Fibroblast of skin of left biceps (primary cell): ENCODE measurements around the gene DGKB.
"Not testable (repeated sequence)": the region's sequence is repeated elsewhere in the genome, so short reads cannot be mapped to it uniquely, and the experiment has no call there.

Experiments used
- DNase-seq, 2 experiments: peaks; one replicate each; pipeline ENCODE4 v3.0.0-alpha.2; 2013; ENCODE audit warnings: low read depth in 2 of 2

Gene DGKB

DNA sequence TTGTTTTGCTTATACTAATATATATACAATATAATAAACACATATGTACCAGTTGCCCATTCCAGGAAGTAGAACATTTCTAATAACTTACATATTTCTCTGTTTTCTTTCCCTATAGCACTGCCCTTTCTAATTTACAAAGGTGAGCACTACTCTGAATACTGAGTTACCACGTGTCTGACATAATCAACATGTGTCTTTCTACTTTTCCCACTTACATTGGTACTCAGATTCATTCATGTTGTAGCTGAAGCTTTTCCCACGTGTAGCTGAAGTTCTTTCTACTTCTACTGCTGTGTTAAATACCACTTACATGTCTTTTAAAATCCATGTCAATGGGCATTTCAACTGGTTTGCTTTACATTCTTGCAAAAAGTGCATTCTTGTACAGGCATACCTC lies 317.3 kb downstream of the DGKB start:
- no peak for DNase-seq

DNA sequence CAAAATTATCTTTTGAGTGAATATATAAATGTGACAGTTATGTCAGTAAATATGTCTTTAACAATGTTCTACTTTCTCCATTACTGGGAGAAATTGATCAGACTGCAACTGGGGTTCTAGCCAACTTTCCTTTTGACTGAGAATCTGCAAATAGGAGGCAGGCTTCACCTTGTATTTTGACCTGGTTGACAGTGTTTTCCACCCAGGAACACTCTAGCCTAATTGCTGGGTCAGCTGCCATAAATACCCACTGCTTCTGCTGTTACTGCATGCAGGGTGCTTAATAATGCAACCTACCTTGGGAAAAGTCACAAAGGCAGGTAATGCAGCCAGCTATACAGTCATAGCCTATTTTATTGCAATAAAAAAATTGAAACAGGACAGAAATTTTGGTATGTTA lies 319.0 kb downstream of the DGKB start:
- no peak for DNase-seq

DNA sequence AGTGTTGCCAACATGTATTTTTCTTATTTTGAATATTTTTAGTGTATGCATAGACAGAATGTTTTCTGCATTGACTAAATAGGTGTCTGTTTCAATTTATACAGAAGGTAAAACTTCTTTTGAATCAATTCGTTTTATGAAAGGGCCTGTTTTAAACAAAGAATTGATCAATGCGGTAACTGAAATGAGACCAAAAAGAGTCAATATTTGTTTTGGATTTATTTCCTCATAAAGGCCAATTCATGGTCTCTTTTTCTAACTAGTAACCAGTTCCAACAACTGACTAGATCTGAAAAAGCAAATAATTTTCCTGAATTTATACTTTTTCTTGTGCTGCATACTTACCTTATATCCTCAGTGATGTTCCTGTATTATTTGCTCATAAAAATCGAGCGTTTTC lies 320.5 kb downstream of the DGKB start:
- DNase-seq, result no peak

DNA sequence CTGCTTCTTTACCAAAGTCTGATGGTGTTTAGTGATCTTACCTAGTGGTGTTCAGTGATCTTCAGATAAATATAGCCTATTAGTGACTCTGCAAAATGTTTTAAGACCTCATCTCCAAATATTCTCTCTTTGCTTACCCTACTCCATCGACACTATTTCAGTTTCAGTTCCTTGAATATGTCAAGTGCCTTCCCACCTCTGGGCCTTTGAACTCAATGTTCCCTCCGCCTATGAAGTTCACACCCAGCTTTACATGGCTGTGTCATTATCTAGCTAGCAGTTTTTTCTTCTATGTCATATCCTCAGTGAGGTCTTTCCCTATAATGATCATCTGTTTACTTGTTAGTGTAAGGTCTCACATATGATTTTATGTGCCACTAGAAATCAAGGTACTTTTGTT lies 322.6 kb downstream of the DGKB start:
- no peak for DNase-seq

DNA sequence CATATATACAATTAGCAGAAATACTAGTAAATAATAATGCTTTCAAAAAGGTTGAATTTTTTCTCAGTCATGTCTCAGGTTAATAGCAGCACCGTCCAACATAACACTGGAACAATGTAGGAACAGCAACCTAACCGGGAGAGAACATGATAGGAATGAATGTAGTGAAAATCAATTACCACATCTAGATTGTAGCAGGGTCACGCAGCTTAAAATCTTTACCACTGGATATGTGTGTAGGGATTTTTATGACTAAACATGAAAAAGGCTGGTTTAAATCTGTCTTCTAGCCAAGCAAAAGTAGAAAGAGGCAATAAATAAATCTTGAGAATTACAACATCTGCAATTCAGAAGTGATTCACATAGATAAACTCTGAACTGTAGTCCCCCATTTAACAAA lies 326.0 kb downstream of the DGKB start:
- DNase-seq, result no peak

DNA sequence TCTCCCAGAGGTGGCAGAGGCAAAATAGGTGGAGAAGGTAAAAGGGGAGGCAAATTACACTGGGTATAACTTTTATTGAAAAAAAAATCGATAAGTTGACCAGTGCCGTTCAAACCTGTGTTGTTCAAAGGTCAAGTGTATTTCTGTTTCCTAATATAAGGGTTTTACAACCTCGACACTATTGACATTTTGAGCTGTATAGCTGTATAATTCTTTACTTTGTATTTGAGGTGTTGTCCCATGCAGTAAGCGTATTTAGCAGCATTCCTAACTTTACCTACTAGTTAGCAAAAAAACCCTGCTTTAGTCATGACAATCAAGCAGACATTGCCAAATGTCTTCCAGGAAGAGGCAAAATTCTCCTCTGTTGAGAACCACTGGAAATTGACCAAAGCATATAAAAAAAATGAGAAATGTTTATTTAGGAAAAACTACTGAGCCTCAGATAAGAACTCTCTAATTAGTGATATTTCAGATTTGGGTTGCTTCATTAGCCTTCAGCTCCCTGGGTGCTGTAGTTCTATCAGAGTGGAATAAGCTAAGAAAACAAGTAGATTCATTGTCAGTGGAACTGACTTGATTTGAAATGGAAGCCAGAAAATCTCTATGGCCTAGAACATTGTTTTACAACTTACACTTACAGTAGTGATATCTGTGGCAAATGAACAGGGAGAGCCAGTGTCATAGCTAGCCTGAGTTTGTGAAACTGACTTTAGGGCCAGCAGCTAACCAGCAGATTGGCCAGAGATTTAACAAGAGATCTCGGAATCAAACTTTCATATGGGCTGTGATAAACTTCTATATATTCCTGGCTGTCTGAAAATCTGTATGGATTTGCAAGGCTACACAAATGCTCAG lies 331.6 kb downstream of the DGKB start:
- no peak for DNase-seq

DNA sequence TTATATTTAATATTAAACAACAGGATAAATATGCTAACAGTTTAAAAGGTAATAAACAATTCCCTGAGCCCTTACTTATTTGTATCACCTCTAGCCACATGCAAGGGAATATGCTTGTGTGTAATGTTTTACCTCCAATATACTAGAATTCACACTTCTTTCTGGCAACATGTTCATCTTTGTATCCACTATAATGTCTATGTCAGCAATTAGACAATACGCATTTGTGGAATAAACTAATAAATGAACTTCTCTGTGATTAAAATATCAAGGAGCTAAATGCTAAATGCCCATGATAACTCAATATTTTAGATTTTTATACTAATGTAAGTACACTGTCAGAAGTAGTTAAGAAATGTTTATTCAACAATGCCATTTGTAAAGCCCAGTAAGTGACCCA lies 350.5 kb downstream of the DGKB start:
- DNase-seq, result no peak

DNA sequence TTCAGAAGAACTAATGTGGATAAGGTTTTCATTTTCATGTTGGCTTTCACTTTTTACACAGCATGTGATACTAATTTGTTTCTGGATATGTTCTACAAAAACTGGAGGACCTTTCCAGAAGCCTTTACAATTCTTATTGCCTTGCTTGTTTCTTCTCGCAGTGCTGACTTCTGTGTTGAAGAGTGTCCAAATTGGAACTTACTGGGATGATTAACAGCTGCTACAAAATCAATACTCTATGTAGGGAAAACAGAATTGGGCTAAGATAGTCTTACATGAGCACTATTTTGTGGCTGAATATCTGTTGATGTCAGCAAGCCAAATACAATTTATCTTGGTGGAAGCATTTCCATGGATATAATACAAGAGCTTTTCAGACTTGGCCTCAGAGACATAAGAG lies 351.2 kb downstream of the DGKB start:
- no peak for DNase-seq

DNA sequence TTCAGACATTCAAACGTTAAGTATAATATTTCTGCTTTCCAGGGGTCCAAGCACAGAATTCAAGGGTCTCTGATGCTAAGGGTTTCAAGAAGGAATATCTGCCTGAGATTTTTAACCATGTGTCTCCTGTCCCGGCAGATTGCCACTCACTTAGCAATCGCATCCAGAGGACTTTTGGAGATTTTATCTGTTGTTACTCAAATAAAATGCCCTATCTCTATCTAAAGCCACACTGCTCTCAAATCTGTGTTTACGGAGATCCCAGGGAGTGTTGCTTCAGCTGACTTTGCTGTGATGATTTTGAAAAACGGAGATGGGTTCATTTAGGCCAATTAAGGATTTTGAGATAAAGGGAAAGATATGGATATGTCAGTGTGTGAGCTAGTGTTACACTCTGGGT lies 359.9 kb downstream of the DGKB start:
- DNase-seq, result no peak

DNA sequence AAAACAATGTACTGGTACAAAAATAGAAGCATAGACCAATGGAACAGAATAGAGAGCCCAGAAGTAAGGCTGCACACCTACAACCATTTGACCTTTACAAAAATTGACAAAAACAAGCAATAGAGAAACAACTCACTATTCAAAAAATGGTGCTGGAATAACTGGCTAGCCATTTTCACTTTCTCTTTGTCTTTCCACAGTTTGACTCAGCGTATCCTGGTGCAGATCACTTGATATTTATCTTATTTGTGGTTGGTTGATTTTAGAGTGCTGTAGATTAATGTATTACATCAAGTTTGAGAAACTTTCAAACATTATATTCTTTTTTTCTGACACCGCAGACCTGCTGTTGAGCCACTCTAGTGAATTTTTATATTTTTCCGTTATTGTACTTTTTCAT lies 381.4 kb downstream of the DGKB start:
- no peak for DNase-seq

DNA sequence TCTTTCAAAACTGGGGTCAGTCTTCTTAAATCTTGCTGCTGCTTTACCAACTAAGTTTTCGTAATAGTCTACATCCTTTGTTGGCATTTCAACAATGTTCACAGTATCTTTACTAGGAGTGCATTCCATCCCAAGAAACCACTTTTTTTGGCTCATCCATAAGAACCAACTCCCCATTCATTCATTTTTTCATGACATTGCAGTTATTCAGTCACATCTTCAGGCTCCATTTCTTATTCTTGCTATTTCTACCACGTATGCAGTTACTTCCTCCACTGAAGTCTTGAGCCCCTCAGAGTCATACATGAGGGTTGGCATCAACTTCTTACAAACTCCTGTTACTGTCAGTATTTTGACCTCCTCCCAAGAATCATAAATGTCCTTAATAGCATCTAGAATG lies 392.3 kb downstream of the DGKB start:
- DNase-seq, result no peak

DNA sequence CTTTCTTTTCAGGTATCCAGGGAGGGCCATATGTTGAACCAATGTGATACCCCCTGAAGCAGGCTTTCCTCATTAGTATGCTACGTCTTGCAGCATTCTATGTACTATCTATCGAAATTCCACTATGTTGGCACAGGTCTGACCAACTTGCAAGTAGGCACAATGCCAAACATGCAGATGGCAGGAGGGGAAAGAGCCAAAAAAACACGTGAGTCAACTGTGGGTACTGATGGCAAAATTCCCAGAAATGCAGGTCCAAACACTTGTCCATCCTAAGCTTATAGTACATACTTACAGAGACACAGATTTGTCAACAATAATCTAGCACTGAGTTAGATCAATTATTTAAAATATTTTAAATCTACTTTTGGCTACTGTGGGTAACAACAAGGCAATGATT lies 394.9 kb downstream of the DGKB start:
- DNase-seq, result no peak

DNA sequence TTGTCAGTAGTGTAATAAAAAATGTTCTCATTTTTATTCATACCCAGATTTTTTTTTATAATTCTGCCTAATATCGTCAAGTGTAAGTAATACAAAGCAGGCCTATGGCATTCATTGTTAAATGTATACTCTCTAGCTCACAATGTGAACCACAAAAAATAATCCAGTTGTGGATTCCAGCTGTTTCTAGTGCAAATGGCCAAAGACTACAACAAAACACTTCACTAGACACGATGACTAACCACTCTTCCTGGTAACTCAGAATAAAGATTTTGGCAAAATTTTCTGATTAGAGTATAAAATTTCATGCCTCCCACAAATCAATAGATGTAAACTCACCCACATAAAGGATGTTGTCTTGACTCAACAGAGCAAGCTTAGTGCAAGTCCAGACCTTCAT lies 396.6 kb downstream of the DGKB start:
- DNase-seq, result no peak

DNA sequence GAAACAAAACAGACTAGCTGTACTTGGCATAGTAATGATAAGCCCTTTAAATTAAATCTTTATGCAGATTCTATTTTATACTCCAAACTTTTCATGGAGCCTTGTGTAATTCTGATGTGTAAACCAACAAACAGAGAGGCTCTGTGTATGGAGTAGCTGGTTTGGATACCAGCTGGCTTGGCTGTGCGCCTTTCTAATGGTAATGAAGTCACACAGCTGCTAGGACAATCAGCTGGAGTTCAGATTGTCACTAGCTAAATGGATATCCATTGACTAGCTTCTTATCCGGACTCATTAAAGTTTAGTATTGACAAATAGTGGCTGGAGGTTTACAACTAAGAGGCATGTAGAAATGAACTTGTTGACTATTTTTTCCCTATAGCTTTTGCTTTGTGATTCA lies 398.4 kb downstream of the DGKB start:
- DNase-seq, result no peak

DNA sequence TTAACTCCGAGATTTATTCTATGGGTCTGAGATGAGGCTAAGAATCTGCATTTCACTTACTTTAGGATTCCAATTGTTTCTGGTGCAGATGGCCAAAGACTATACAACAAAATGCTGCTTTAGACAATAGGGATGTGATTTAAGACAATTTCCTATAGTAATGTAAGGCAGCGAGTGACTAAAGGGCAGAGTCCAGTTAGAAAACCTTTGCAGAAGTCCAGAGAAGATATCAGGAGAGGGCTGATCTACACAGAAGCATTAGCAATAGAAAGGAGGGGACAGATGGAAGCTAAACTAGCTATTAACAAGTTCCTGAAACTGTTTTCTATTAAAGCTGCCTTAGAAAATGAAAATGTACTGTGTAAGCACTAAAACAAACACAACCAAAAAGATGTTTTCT lies 398.9 kb downstream of the DGKB start:
- no peak for DNase-seq

DNA sequence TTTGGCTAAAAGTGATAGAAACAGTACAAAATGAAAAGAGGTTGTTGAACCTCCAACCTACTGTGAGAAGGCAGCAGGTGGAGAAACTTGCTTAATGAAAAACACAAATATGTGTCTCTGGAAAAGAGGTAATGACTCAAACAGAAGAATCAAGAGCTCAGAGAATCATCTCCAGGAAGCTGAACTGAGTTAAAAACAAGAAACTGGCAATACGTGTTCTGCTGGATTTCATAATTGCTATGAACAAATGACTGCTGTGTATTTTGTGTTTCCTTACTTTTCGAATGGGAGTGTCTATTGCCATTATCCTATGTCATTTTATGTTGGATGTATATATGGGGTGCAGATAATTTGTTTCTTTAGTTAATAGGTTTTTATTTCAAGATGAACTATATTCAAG lies 401.1 kb downstream of the DGKB start:
- no peak for DNase-seq

DNA sequence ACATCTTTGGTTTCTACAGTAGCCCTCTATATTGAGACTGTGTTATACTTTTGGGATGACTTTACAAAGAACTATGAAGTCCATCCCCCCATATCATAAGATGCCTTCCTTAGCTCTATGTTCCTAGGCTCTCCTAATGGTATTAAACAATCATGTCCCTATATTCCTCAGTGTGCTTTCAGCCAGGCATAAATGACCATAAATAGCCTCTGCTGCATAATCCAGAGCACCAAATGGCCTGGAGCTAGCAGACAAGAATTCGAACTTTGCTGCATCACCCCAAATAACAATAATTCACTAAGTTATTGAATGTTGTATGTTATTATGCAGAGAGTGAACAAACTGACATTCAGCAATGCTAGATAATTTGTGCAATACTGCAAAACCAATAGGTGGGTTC lies 405.2 kb downstream of the DGKB start:
- no peak for DNase-seq

DNA sequence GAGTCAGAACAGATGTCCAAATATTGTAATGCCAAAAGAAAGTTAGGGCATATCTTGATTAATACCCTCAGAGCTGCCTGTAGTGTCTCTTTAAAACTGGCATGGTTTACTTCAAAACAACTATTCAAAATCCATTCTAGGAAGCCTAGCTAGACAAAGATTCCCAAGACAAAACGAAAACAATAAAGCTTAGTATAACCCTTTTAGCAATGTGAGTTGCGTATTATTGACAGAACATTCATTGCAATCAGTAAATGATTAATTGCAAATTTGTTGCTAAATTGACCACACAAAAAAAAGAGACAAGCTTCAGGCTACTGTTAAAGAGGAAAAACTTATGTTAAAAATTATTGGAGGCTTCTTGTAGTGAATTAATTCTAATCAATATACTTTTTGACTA lies 406.9 kb downstream of the DGKB start:
- DNase-seq, result no peak

DNA sequence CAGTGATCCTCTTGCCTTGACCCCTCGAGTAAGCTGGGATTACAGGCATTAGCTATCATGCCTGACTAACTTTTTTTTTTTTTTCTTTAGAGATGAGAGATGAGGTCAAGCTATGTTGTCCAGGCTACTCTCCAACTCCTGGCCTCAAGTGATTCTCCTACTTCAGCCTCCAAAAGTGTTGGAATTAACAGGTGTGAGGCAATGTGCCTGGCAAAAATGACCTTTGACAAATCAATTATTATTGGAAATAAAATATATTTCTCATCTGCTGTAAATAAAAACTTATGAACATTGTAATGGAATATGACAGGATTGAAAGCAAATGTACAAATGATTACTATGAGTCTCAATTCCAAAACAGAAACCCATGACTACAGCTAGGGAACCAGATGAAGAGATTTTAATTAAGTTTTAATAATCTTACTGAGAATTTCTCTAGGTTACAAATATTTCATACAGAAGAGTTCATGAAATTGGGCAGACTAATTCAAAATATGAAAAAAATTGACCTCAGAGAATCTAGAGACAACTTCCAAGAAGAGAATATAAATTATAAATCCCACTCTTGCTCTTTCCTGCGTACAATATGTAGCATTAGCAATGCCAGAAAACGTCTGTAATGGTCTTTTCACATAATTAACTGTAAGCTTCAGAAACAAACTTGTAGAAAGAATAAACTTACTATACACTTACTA lies 414.7 kb downstream of the DGKB start:
- DNase-seq, result no peak

DNA sequence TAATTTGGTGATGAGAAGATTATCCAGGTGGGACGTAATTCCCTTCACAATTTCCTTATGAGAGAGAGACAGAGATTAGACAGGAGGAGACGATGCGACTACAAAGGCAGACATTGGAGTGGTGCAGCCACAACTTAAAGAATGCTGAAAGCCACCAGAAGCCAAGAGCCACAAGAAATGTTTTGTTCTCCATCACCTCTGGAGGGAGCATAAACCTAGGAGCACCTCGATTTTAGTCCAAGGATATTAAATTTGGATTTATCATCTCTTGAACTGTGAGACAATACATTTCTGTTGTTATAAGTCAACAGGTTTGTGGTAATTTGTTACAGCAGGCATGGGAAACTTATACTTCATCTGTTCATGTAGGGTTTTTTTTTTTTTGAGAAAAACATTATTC lies 418.9 kb downstream of the DGKB start:
- no peak for DNase-seq

DNA sequence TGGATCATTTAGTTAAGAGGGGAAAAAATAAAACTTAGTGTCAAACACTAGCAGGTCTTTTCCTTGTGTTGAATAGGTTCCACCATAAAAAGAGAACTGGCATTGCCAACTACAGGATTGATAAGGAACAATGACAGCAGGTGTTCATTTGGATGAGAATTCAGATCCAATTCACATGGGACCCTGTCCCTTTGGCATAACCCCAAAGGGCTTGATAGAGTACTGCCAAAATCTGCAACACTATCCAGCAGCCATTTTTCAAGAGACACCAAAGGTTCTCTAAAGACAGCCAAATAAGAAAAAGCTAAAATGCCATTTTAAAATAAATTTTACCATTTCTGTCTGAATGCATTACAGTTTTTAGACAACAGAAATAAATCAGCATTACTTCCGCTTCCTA lies 422.3 kb downstream of the DGKB start:
- DNase-seq, result no peak

DNA sequence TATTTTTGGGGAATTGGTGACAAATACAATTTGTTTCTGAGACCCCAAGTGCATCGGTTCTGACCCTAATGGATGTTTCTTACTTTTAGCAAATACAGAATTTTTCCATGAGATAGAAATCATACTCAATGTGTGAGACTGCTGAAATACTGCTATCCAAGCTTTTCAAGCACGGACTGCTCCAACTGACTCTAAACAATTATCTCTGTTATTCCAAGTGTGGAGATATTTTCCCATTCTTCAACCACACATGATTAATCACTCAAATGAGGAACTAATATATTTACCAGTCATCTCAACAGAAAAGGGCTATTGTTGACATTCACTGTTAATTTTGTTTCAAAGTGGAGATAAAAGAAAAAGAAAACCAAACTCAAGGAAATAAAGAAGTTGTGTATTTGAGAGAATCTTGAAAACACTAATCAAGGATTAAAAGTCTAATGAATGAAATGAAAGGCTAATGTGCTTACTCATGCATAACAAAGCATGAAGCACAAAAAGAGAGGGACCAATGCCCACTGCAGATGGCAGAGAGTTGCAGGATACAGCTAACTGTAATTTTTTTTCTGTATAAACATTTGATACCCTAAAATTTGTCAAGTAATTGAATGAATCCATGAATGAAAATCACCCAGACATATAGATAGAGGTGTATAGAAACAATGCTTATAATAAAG lies 423.6 kb downstream of the DGKB start:
- DNase-seq, result no peak

DNA sequence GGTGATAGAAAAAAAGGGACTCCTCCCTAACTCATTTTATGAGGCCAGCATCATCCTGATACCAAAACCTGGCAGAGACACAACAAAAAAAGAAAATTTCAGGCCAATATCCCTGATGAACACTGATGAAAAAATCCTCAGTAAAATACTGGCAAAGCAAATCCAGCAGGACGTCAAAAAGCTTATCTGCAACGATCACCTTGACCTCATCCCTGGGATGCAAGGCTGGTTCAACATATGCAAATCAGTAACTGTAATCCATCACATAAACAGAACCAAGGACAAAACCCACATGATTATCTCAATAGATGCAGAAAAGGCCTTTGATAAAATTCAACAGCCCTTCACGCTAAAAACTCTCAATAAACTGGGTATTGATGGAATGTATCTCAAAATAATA lies 440.8 kb downstream of the DGKB start:
- DNase-seq, result not testable (repeated sequence)
